B cell (primary cell): Measurements from ENCODE around the gene CCDC182.

Experiments used
- CTCF ChIP-seq: fragments of 200-600 bp; IDR thresholded peaks from one replicate; pipeline ENCODE4 v1.8.0; 2022; ENCODE audit warnings: antibody characterized with exemption, mild to moderate bottlenecking
- EZH2 ChIP-seq: IDR thresholded peaks from 2 replicates; pipeline ENCODE4 v1.6.1; 2012; ENCODE audit warnings: borderline replicate concordance, low read depth, mild to moderate bottlenecking, moderate library complexity, low read length; ENCODE audit not compliant: insufficient read depth, poor library complexity, severe bottlenecking

DNA sequence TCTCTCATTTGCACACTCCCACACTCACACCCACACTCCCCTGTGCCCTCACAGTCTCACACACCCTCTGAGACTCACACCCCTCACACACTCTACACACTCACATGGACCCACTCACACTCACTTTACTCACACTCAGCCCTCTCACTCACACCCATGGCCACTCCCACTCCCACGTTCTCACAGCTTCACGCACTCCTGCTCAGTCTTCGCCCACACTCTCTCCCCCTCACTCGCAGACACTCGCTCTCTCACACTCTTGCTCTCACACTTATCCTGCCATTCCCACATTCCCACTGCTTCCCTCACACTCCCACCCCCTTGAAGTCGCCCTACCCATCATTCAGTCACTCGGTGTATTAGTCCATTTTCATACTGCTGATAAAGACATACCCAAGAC, 47.9 kb downstream of the CCDC182 start:
- TF ChIP-seq EZH2 (no peak), CTCF (no peak)
